DMS114 treated with DMSO at 0.1 percent for 48 hours (cell line): ENCODE results near the gene ZNF385B.
"Not testable (repeated sequence)": the region's sequence is repeated elsewhere in the genome, so short reads cannot be mapped to it uniquely, and the experiment has no call there.

Experiments
- DNase-seq: peaks from one replicate; lab custom pipeline; 2025; ENCODE audit not compliant: unreplicated experiment; lab: John Stamatoyannopoulos, UW

Gene ZNF385B

GRCh38 chr2:179805001-179805400 lies 56.4 kb downstream of the ZNF385B start:
- no peak for DNase-seq

GRCh38 chr2:179804206-179804605 lies 57.2 kb downstream of the ZNF385B start:
- no peak for DNase-seq

DNA sequence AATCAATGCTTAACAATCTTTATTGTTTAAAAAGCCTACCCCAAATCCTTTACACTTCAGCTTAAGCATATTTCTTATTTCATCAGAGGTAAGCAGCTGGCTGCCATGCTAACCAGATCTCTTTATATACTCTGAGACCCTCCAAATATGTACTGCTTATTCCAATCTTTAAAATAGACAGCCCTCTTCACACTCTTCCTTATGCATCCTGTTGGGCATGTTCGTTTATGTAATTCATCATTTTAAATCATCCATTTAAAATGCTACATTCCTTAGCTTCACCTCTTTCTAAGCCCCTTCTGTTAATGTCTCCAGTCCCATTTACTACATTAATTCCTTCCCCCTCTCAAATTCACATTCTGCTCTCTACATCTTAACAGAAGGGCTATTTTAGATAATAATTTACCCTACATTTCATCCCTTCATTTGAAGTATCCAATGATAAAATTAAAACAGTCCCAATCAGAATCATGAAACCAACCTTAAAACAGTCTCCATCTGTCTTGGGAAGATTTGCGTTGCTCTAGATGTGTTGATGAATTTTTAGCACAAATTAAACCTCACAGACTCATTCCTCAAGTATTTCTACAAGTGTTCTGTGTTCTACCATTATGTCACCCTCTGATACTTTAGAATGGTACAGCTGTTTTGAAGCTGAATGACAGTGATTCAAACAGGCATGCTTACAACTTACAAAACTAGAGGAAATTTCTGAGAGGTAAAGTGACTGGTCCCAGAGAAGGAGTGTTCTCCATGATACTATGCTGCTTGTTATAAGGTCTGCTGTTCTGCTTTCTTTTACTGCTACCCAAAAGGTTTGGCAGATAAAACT lies 59.1 kb downstream of the ZNF385B start:
- DNase-seq: no peak

DNA sequence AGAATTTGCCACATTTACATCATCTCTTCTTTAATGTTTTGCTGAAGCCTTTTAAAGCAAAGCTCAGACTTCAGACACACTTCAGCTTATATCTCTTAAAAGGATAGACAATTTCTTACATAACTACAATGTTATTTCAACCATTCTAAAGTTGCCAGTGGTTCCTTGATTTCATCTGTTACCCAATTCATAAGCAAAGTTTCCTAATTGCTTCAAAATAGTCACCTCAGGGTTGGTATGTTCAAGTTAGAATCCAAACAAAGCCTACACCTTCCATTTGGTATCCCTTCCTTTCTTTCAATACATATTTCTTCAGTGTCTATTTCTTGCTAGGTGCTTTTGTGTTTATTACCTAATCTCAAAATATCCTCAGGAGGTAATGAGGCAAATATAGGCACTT lies 60.6 kb downstream of the ZNF385B start:
- no peak for DNase-seq

DNA sequence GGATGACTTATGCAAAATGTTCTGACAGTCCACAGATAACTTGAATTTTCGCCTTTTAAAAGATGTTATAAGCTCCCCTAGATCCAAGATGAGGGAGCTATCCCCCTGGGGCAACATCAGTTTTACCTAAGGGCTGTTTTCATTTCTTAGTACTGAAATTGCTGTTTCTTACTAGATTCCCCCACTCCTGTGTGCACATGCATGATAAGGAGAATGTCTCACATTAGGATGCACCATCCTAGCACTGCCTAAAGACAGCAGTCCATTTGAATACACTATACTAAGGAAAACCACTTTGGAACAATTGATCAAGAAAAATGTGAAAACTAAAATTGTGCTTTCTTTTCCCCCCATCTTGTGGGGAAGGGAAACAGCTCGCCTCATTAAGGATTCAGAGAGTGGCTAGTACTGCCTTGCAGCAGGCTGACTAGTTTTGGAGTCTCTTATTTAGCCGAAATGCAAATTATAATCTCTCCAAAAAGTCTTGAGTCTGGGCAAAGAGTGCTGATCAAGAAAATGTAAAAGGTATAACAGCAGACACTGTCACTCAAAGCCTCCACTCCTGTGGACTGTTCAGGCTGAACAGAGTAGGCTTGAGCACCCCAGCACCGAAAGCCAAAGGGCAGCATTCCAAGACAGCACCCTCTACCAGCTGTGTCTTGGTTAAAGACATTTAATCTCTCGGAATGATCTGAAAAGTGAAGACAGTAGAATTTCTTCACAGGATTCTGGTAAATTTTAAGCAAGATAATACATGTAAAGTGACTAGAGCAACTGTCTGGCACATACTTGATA lies 65.0 kb downstream of the ZNF385B start:
- no peak for DNase-seq

- DNase-seq: no peak
These were observed 67.5 kb downstream of the ZNF385B start for GRCh38 chr2:179793902-179794301.

DNA sequence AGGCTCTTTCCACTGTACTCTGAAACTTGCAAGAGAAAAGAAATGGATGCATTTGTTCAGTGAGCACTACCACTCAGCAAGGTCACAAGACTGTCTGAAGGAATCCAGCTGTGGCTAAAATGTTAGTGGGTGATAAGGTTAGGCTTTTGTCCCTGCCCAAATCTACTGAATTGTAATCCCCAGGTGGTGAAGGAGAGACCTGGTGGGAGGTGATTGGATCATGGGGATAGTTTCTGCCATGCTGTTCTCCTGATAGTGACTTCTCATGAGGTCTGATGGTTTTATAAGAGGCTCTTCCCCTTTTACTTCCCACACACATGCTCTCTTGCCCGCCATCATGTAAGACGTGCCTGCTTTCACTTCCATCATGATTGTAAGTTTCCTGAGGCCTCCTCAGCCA lies 68.2 kb downstream of the ZNF385B start:
- DNase-seq: no peak

DNA sequence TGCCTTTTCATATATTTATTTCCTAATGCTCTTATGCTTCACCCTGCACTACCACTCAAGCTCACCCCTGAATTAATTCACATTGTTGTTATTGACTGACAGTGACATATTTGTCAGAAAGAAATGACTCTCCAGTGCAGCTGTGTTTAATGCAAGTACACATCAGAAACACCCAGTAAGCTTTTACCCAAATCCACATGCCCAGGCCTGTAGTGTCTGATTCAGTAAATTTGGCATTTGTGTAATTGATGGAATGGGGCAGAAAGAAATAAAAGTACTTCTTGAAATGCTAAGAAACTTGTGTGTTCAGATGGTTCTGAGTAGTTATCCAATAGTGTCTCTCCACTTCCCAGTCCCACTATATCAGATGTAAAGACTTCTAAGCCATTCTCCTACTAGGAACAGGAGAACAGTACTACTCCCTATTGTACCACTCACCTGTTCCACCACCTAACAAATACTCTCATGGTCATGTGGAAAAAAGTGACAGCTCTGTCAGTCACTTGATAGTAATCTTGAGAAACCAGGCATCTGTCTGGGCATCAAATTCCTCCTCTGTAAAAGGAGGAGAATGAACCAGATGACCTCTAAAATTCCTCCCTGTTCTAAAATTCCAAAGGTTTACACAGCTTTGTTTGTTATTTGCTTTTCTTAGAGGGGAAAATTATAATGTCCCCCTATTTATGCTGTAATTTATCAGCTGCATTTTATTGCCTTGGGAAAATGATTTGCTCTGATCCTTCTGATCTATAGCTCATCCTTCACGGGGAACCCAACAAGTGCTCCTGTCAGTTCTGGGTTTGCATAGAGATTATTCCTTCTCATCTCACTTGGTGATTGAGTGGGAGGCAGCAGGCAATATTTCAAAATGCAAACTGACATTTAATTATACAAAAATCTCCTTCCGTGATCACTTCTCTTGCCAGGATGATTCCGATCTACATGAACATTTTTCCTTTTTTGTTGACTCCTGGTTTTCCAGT lies 70.9 kb downstream of the ZNF385B start:
- no peak for DNase-seq

DNA sequence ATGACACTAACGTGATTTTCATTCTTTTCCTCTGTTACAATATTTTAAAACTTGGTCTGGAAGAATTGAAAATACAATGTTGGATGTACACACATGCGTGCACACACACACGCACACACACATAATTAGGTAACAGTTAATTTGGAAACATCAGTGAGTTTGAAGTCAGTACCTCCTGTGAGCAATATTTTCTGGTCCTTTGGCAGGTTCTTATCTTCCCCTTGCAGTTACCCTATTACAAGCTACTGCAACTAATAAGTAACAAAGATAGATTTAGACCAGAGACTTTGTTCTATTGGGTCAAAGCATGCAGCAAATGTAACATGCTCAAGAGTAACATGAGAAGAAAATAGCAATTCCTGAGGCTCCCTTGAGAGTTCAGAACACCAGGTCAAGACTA lies 73.3 kb downstream of the ZNF385B start:
- no peak for DNase-seq

DNA sequence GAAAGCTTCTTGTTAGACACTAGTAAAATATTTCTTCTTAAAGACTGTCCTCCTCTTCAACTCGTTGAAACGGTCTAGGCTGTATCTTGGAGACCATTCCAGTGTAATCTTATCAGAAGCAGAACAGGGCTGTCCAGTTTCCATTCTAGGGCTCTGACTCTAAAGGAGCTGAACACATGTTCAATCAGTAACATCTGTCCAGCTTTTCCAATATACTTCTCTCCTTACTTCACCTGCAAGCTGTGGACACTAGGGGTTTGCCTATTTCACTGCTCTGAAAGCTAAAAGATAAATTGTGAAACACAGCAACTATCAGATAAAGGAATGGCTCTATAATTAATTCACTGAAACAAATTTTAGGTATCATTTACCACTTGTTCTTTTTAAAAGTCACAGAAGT lies 73.8 kb downstream of the ZNF385B start:
- DNase-seq: no peak

DNA sequence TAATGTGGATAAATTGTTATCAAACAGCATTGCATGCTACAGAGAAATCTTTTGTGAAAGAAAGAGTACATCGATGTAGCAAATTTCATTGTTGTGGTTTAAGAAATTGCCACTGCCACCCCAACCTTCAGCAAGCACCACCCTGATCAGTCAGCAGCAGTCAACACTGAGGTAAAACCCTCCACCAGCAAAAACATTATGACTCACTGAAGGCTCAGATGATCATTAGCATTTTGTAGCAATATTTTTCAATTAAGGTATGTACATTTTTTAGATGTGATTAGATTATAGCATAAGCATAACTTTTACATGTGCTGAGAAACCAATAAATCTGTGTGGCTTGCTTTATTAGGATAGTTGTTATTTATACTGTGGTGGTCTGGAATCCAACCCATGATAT lies 75.5 kb downstream of the ZNF385B start:
- no peak for DNase-seq

- DNase-seq: not testable (repeated sequence)
These were observed 79.1 kb downstream of the ZNF385B start for GRCh38 chr2:179782346-179782745.

DNA sequence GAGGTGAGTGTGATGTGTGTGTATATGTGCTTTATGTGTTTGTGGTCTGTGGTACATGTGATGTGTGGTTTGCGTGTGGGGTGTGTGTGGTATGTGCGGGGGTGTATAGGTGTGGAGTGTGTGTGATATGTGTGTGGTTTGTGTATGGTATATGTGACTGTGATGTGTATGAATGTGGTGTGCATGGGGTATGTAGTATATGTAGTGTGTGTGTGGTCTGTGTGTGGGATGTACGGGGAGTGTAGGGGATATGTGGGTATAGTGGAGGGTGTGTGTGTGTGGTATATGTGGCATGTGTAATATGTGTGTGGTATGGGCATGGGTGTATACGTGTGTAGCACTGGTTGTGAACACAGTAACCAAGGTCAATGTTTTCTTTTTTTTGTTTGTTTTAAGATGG lies 87.4 kb downstream of the ZNF385B start:
- DNase-seq: no peak

GRCh38 chr2:179772346-179772745 lies 89.1 kb downstream of the ZNF385B start:
- no peak for DNase-seq

DNA sequence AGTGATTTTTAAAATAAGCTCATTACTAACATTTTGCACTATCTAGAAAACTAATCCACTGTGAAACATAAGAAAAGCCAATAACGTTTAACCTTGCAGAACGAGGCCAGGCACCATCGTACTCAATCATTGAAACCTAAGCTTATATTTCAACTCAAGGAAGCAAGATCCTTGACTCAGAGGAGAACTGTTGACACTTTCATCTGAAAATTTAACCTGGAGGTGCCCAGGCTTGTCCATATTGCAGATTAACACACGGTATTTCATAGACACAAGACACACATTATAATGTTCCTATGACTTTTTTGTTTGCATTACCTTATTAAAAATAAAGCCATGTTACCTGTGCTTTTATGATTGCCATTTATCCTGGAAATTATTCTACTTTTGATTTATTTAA lies 89.6 kb downstream of the ZNF385B start:
- DNase-seq: no peak

- no peak for DNase-seq
These were observed 91.4 kb downstream of the ZNF385B start for GRCh38 chr2:179770029-179770428.

DNA sequence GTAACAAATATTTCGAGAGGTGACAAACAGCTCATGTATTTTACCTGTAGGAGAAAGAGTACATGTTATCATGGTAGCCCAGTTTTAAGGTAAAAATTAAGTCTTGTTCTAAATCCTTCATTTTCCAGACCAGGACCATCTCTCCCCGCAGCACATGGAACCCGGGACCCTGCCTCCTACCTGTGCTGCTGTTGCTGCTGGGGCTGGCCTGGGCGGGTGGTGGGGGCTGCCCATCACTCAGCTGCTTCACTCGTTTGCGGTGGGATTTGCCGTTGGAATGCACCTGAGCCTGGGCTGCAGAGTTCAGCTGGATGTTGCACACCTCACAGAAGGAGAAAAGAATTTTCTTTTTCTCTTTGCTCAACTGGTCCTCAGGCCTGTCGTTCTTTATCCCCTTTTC lies 92.1 kb downstream of the ZNF385B start:
- DNase-seq: no peak

- DNase-seq: no peak
These were observed 92.6 kb downstream of the ZNF385B start for GRCh38 chr2:179768765-179769164.

DNA sequence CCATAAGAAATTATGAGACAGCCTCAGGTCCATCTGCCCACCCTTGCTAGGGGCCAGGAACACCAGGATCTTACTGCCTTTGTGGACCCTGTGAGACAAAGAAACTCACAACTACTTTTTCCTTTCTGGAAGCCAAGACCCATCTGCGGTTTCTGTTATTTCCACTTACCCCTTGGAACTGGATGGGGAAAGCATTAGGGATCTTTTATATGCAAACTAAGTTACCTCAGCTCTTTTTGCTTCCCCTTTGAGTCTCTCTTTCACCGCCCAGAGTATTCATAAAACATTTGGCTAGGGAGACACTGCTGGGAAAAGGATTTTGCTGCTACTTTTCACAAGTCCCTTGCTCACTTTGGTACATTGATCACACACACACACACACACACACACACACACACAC lies 95.7 kb downstream of the ZNF385B start:
- DNase-seq: no peak

GRCh38 chr2:179764710-179765109 lies 96.7 kb downstream of the ZNF385B start:
- no peak for DNase-seq

DNA sequence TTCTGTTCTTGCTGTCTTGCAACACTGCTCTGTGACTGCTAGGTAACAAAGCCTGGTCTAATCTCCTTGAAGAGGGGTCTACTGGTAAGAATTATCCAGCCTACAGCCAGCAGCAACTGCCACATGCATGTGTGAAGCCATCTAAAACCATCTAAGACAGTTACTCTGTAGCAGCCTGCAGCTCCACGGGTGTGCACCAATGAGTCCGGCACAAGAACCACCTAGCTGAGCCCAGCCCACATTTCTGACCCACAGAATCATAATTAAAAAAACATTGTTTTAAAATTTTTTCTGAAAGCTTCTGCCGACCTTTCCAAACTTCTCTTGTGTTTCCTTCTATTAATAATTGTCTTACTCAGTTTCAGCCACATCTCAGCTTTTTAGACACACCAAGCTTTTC lies 102.8 kb downstream of the ZNF385B start:
- DNase-seq: no peak
